GM12875 (cell line): ENCODE measurements around the gene TP73.

Experiments used
- H3K4me3 ChIP-seq: one replicate; pipeline ENCODE4 v1.5.1; 2011; ENCODE audit warnings: low read depth, low read length, control low read depth
- TF ChIP-seq, protein P1 (sequence below): IDR thresholded peaks from 2 replicates; pipeline ENCODE4 v1.5.1; 2011; ENCODE audit warnings: low read depth, mild to moderate bottlenecking, control low read depth, inconsistent platforms, low read length, moderate library complexity, borderline replicate concordance; ENCODE audit not compliant: insufficient read depth

Gene TP73

DNA sequence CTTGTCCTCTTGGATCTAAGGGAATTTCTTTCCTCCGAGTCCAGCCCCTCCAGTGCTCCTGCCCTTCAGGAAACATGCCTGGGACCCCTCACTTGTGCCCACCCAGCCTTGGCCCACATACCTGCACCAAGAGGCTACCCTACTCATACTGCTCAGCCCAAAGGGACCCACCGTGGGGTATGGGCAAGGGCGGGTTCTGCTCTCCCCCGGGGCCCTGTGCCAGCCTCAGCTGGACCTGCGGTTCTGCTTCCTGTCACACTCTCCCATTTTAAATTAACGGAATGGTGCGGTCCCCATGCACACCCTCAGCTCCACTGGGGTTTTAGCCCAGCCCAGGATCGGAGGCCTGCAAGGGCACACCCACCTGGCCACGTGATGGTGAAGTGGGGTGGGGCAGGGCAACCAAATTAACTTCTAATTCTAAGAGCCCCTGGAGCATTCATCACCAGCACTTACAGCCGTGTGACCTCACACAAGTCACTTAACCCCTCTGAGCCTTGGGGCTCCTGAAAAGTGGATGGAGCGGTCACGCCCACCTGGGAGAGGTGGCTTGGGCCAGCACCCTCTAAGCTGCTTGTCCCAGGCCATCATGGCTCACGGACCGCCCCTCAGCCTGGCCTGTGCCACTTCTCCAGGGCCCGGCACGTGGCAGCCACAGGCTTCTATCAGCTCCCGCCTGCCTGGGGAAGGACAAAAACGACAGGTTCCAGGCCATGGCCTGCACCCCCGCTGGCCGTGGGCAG lies 28.3 kb downstream of the TP73 start:
- TF ChIP-seq, protein P1, sequence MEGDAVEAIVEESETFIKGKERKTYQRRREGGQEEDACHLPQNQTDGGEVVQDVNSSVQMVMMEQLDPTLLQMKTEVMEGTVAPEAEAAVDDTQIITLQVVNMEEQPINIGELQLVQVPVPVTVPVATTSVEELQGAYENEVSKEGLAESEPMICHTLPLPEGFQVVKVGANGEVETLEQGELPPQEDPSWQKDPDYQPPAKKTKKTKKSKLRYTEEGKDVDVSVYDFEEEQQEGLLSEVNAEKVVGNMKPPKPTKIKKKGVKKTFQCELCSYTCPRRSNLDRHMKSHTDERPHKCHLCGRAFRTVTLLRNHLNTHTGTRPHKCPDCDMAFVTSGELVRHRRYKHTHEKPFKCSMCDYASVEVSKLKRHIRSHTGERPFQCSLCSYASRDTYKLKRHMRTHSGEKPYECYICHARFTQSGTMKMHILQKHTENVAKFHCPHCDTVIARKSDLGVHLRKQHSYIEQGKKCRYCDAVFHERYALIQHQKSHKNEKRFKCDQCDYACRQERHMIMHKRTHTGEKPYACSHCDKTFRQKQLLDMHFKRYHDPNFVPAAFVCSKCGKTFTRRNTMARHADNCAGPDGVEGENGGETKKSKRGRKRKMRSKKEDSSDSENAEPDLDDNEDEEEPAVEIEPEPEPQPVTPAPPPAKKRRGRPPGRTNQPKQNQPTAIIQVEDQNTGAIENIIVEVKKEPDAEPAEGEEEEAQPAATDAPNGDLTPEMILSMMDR = no peak
- H3K4me3 ChIP-seq = no peak overlapping the region

DNA sequence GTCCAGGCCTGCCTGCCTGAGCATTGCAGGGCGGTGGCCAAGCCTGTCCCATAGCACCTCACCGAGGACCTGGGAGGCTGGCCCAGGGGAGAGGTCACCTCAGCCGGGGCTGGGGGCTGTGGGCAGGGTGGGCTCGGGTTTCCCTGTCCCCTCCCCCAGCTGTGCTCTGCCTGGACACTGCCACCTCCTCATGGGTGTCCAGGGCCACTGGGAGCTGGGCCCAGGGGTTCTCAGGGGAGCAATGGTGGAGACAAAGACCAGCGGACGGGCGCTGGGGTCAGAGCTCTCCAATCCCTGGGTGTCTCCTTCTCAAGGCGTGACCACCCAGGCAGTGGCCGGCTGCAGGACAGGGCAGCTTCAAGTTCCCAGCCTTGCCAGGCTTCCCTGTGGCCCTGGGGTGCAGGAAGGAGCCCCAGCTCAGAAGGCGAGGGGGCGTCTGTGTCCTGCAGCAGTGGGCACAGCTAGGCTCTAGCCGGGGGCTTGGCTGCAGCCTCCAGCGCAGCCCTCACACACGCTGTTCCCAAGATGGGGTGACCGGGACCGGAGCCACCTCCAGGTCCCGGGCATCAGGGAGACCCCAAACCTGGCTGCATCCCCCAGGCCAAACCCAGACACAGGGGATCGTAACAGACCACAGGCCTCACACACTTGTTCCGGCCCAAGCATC lies 29.0 kb downstream of the TP73 start:
- TF ChIP-seq, protein P1 = no peak

DNA sequence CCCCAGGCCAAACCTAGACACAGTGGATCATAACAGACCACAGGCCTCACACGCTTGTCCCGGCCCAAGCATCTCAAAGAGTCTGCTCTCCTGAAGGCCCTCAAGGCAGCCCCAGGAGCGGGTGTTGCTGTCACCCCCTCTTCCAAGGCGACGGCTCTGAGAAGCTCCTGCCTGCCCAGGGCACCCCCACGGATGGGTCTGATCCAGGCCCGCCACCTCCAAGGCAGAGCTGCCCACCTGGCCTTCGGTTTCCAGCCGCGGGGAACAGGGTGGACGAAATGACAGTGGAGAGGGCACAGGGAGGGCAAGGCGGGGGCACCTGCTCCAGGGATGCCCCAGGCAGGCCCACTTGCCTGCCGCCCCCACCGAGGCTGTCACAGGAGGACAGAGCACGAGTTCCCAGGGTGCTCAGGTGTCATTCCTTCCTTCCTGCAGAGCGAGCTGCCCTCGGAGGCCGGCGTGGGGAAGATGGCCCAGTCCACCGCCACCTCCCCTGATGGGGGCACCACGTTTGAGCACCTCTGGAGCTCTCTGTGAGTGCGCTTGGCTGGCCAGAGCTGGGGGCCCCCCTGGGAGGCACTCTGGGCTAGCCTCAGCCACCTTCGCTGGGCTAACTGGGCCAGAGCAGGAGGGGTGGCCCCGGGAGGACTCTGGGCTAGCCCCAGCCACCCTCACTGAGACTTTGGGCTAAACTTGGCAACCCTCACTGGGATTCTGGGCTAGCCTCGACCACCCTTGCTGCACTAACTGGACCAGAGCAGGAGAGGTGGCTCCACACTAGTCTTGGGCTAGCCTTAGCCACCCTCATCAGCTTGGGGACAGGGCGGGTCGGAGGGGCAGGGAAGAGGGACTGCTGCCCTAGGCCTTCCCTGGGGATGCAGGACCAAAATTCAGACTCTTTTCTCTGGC lies 29.8 kb downstream of the TP73 start:
- no peak overlapping the region for H3K4me3 ChIP-seq

More for the DNA sequence above, 29.0 kb downstream of the TP73 start:
- no peak overlapping the region for H3K4me3 ChIP-seq

DNA sequence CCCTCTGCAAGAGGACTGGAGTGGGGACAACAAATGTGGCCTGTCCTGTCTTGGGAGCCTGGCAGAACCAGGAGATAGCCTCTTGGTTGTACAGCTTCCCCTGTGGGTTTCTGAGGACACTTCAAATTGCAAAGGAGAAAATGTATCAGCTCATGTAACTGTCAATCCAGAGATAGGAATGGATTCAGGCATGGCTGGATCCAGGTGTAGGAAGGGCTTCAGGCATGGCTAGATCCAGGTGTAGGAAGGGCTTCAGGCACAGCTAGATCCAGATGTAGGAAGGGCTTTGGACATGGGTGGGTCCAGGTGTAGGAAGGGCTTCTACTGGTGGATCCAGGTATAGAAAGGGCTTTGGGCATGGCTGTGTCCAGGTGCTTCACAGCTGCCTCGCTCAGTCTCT lies 30.9 kb downstream of the TP73 start:
- TF ChIP-seq, protein P1 = no peak
- no peak overlapping the region for H3K4me3 ChIP-seq

More for the DNA sequence above, 29.8 kb downstream of the TP73 start:
- TF ChIP-seq, protein P1 = no peak

DNA sequence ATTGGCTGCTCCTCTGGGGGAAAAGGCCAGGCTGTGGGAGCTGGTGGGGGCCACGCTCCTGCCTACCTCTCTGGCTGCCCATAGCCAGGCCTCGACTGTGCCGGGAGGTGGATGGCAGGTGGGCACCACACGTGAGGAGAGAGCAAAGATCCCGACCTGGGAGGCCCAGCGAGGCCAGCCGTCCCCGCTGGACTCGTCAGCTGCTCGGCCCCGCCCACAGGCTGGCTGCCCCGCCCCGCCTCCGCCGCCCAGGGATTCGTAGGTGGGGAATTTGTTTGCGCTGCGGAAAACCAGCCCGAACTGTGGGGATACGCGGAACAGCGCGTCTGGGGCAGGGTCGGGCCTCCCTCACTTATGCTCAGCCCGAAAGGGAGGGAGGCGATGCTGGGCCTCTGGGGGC lies 31.7 kb downstream of the TP73 start:
- TF ChIP-seq, protein P1 = no peak
- no peak overlapping the region for H3K4me3 ChIP-seq

DNA sequence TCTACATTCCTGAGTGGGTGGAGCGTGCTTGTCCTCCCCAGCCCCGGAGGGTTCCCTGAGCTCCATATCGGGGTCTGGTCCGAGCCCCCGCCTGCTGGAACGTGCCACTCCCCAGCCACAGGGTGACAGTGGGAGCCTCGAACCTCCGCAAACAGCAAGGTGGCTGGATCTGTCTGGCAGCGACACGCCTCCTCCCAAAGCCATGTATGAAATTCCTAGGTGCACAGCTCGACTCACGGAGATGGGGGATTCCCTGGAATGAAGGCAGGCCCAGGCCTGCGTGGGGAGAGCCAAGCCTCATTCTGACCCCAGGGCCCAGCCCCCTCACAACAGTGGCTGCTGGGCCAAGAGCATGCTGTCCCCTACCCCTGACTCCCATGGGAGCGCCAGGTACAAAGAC lies 32.9 kb downstream of the TP73 start:
- H3K4me3 ChIP-seq = no peak overlapping the region
- TF ChIP-seq, protein P1 = no peak
